GM21423 (cell line): Measurements from ENCODE around the gene ZFHX3.

Experiments used
- ATAC-seq: cut with Tn5 transposase; IDR thresholded peaks from one replicate; pipeline ENCODE4 v1.9.1; 2021; ENCODE audit warnings: mild to moderate bottlenecking, moderate library complexity; ENCODE audit not compliant: unreplicated experiment

ZFHX3 gene

DNA sequence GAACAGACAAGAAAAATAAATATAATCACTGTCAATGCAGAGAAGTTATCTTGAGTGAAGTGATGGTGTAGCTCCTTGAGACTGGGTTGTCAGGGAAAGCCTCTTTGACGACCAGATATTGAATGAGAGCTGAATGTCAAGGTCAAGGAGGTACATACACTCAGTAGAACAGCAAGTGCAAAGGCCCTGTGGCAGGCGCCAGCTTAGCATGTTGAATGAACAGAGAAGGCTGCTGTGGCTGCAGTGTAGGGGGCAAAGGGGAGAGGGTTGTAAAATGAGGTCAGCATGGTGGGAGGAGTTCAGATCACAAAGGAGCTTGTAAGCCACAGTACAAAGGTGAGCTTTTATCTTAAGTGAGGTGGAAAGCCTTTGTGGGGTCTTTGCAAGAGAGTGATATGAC is 111.5 kb downstream of the ZFHX3 start:
- ATAC-seq, result no peak

GRCh38 chr16:72935896-72936295 is 112.0 kb downstream of the ZFHX3 start:
- ATAC-seq, result no peak

- no peak for ATAC-seq
These were observed 113.1 kb downstream of the ZFHX3 start for GRCh38 chr16:72934636-72935403.

- no peak for ATAC-seq
These were observed 115.1 kb downstream of the ZFHX3 start for GRCh38 chr16:72932677-72933335.

DNA sequence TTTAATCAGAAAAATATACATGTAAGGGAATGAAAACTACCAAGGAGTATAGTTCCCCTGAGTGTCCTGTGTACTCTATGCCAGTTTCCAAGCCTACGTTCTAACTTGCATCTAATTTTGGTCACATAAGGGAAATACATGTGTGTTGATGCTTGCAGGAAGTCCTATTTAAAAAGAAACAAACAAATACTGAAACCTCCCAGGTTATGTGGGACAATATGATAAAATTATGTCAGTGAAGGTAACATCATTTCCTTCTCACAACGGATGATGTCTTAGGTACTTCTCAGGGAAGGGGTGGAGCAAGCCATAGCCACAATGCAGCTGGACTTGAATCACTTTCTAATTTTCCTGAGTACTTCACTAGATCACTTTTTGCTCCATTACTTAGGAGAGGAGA is 115.9 kb downstream of the ZFHX3 start:
- ATAC-seq, result no peak

DNA sequence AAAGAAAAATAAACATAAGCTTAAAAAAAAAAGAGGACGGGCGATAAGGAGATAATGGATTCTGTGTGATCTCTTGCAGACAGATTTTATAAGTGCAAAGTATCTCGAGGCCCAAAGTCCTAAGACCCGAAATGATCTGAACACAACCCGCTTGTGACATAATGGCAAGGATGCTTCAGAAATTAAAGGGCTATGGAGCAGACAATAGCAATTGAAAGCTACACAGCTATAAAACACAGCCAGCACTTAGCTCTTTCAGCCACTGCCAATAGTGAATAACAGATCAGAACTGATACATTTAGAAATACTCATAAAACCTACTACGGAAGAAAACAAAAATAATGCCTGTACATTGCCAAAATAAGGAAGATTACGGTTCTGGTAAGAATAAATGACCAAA is 117.5 kb downstream of the ZFHX3 start:
- ATAC-seq, result no peak

GRCh38 chr16:72928090-72928981 is 119.6 kb downstream of the ZFHX3 start:
- ATAC-seq, result no peak

GRCh38 chr16:72927199-72928089 is 120.5 kb downstream of the ZFHX3 start:
- ATAC-seq, result no peak

DNA sequence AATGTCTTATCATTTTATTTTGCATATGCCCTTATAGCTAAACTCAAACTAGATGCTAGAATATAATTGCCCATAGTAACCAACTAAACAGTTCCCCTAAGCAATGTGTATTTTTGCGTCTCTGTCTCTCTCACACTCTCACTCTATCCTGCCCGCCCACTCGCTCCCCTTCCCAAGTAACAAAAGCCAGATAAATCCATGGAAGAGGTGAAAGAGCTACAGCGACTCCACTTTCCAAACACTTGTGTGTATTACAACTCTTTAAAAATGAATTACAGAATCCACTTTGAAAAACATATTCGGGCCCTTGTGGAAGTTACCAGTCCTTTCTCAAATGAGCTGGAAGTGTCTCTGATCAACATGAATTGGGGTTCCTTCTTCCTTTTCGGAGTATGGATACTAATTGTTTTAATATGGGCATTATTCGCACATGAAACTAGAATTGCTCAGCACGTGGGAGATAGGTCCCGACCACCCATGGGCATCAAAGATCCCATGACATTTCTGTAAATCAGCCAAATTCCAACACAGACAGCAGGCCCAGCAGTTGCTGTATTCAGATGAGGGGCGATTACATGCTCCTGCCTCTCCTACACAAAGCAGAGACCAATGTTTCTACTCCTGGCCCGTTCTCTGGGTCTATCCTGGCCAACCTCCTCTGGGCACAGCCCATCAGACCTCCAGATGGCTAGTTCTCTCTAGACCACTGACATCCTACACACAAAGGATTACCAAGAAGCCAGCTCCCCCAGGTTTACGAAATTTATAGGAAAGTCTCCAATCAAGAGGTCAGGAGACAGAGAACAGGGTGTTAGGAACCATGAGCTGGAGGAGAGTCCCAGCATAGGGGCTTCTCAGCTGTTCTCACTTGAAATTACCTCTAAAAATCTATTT is 121.5 kb downstream of the ZFHX3 start:
- ATAC-seq, result no peak

- ATAC-seq, result no peak
These were observed 122.3 kb downstream of the ZFHX3 start for GRCh38 chr16:72925631-72925979.

DNA sequence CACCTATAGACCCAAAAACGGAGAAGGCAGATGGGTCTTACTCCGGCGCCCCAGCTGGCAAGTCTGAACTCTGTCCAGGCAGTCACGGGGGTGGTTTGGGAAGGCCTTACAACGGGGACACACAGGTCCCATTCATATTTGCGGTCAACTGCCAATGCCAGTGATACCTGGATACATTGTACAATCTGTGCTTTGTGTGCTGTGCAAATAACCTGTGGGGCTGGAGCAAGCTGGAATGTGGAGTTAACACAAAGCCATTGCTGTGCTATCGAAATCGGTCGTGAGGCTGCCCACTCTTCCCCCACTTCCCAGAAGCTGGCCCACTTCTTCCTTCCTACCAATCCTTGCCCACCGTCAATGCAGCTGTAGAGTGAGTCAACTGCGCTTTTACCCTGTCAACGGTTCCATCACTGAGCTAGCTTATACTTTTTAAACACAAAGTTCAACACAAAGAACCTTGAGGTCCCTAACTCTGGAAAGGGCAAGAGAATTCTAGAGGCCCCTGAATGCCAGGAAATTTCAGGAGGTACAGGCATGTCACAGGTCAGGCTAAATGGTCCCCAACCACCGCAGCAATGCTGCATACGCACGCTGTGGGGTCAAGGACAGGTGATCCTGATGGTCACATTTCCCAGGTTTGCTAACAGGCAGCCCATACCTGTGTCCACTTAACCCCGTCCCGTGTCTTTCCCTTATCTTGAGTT is 122.8 kb downstream of the ZFHX3 start:
- no peak for ATAC-seq

DNA sequence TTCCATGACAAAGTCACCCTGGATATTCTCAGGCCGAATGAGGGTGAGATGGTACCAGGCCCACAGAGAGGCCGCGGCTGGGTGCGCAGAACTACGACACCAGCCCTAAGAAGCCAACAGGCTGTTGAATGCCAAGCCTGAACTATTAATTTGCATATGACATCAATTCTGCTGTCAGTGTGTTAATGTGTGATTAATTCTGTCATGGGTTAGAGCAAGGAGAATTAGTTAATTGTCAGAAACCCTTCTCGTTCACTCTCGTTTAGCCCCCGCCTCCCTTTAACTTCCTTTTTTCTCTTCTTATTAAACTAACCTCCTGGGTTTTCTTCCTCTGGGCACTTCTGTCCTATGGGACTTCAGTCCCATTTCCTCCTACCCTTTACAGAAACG is 123.4 kb downstream of the ZFHX3 start:
- no peak for ATAC-seq

- ATAC-seq, result no peak
These were observed 124.2 kb downstream of the ZFHX3 start for GRCh38 chr16:72923757-72924156.

DNA sequence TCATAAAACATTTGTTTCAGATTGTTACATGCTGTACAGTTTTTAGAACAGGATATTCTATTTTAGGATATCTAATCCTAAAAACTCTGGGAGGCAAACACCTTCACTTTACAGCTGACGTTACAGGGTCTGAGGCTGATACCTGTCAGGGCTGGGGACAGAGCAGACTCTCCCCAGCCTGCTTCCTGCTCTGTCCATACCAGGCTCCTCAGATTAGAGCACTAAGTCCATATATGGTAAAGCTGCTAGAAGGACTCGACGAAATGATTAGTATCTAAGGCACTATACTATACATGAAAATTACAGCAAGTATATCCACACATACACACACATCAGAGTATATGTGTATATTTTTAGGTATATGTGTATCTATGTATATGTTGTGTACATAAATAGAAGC is 125.2 kb downstream of the ZFHX3 start:
- ATAC-seq, result no peak

- no peak for ATAC-seq
These were observed 126.3 kb downstream of the ZFHX3 start for GRCh38 chr16:72921620-72922019.

- no peak for ATAC-seq
These were observed 126.8 kb downstream of the ZFHX3 start for GRCh38 chr16:72921106-72921505.

GRCh38 chr16:72917051-72917450 is 130.9 kb downstream of the ZFHX3 start:
- no peak for ATAC-seq

DNA sequence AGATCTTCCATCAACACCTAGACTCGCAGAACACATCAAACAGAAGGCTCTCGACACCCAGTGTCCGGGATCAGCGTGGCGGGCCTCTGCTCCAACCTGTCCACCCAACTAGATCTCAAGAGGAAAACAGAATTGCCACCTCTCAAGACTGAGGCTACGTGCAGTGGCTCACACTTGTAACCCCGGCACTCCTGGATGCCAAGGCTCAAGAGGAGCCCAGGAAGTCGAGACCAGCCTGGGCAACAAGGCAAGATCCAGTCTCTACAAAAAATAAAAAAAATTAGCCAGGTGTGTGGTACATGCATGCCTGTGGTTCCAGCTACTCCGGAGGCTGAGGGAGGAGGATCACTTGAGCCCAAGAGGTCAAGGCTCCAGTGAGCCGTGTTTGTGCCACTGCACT is 132.6 kb downstream of the ZFHX3 start:
- ATAC-seq, result no peak

- ATAC-seq, result no peak
These were observed 134.4 kb downstream of the ZFHX3 start for GRCh38 chr16:72913551-72913950.
